EH (cell line): ENCODE data around the gene IL22RA1.

Source experiments
- DNase-seq: peaks from one replicate; pipeline ENCODE4 v3.0.0-alpha.2; 2015; ENCODE audit warnings: low read depth

Gene IL22RA1

GRCh38 chr1:24114753-24115152 lies 28.2 kb downstream of the IL22RA1 start:
- no peak for DNase-seq

GRCh38 chr1:24113641-24114033 lies 29.3 kb downstream of the IL22RA1 start:
- no peak for DNase-seq

GRCh38 chr1:24111996-24112779 lies 30.8 kb downstream of the IL22RA1 start, which contains the start of gene MYOM3:
MYOM3 (minus strand) TSS chr1:24112135; CDS start chr1:24108636, 3,499 bp downstream.
- peak; percentile 71 for DNase-seq

GRCh38 chr1:24111262-24111995 lies 31.5 kb downstream of the IL22RA1 start:
- no peak for DNase-seq

- DNase-seq = no peak
Measured at GRCh38 chr1:24110642-24111261, 32.2 kb downstream of the IL22RA1 start.

GRCh38 chr1:24109686-24110475 lies 33.1 kb downstream of the IL22RA1 start:
- no peak for DNase-seq

GRCh38 chr1:24109166-24109483 lies 33.8 kb downstream of the IL22RA1 start:
- DNase-seq = no peak

GRCh38 chr1:24108334-24109165 lies 34.4 kb downstream of the IL22RA1 start:
- DNase-seq = peak; percentile 86

- DNase-seq = peak; percentile 58
Measured at GRCh38 chr1:24107462-24108138, 35.3 kb downstream of the IL22RA1 start.

- no peak for DNase-seq
Measured at GRCh38 chr1:24105368-24106160, 37.4 kb downstream of the IL22RA1 start.

GRCh38 chr1:24104854-24105253 lies 38.1 kb downstream of the IL22RA1 start:
- DNase-seq = no peak

GRCh38 chr1:24103879-24104278 lies 39.1 kb downstream of the IL22RA1 start:
- no peak for DNase-seq

- DNase-seq = no peak
Measured at GRCh38 chr1:24103408-24103807, 39.5 kb downstream of the IL22RA1 start.

- no peak for DNase-seq
Measured at GRCh38 chr1:24102961-24103360, 40.0 kb downstream of the IL22RA1 start.

GRCh38 chr1:24101796-24102586 lies 40.9 kb downstream of the IL22RA1 start:
- no peak for DNase-seq

- no peak for DNase-seq
Measured at GRCh38 chr1:24100945-24101737, 41.8 kb downstream of the IL22RA1 start.

- DNase-seq = no peak
Measured at GRCh38 chr1:24098943-24099638, 43.8 kb downstream of the IL22RA1 start.

GRCh38 chr1:24098102-24098501 lies 44.8 kb downstream of the IL22RA1 start:
- DNase-seq = no peak
